ENCODE results near the gene NCBP3. TPM values are rescaled to one million over a fixed set of nuclear protein-coding genes. Genes with fewer than 3 reads are reported as not detected.
A peak's percentile ranks its signal among the peaks of the same experiment; 100 is the strongest.

Gene NCBP3
- total and polyA plus RNA-seq, 2 of the 8 experiments (the other 6 are each of a cell fraction or from before 2014, with no cell fraction given), result 19.6 to 46.1 TPM

- TF ChIP-seq GABPA (IDR thresholded peaks at IDR 0.05; ENCODE audit: borderline replicate concordance, insufficient read depth, low read length) (no peak), TCF12 (IDR thresholded peaks at IDR 0.05; ENCODE audit: low read depth, low read length) (0 out of 2 replicates have a peak, but pooled peaks have one; percentile 38), TBP (IDR thresholded peaks at IDR 0.05; ENCODE audit: low read depth, low read length) (peak; percentile 71; the same call in 1 of the 2 replicates), ATF2 (IDR thresholded peaks at IDR 0.05; ENCODE audit: low read length) (no peak), CREB1 (IDR thresholded peaks at IDR 0.05) (peak; percentile 38), RAD21 (IDR thresholded peaks at IDR 0.05 in 1 of 2, conservative IDR thresholded peaks at IDR 0.05 in 1 of 2; ENCODE audit: low read depth in 2 of 2, low read length in 2 of 2) (no peak), TEAD4 (IDR thresholded peaks at IDR 0.05; ENCODE audit: low read depth, low read length) (no peak), KDM5A (IDR thresholded peaks at IDR 0.05; ENCODE audit: low read length) (no peak)
Measured at GRCh38 chr17:3754458-3755334, 91.3 kb downstream of the NCBP3 start (continued).
